Ramos (cell line): ENCODE measurements around the gene TK2.
"Not testable (repeated sequence)": the region's sequence is repeated elsewhere in the genome, so short reads cannot be mapped to it uniquely, and the experiment has no call there.

ENCODE experiments used
- in situ Hi-C: fragments of 300-500 bp; cut with MboI; formaldehyde crosslinking; loops from one replicate; pipeline ENCODE4 v1.14.3; 2022; ENCODE audit warnings: low sequenced_read_pairs; ENCODE audit not compliant: unreplicated experiment

Gene TK2

DNA sequence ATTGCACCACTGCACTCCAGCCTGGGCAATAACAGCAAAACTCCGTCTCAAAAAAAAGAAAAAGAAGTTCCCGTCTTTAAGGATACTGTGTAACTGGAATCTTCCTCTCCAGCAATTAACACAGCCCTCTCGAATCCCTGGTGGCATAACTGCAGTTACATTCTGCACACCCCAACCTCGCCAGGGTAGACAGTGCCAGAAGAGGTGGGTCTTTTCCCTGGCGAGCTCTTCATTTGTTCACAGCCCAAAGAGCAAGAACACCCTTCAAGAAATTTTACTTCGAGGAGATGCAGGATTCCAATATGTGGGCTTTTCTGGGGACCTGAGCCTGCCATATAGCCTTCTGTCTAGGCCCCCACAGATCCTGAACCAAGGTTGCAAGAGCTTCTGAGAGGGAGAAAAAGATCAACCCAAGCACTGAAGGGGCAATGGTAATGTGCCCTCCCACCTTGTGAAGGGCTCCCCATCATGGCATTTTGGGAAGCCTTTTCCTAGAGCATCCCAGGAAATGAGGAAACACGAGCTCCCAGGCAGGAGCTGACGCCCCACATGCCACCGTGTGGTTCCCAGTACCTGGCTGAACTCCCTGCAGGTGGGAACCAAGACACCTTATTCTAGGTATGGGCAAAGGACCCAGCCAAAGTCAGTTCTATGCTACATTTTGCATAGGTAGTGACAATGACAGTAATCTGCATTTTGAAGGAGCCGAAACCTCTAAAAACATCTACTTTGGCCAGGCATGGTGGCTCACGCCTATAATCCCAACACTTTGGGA, 26.9 kb downstream of the TK2 start:
- in situ Hi-C loops, result no loop called here

DNA sequence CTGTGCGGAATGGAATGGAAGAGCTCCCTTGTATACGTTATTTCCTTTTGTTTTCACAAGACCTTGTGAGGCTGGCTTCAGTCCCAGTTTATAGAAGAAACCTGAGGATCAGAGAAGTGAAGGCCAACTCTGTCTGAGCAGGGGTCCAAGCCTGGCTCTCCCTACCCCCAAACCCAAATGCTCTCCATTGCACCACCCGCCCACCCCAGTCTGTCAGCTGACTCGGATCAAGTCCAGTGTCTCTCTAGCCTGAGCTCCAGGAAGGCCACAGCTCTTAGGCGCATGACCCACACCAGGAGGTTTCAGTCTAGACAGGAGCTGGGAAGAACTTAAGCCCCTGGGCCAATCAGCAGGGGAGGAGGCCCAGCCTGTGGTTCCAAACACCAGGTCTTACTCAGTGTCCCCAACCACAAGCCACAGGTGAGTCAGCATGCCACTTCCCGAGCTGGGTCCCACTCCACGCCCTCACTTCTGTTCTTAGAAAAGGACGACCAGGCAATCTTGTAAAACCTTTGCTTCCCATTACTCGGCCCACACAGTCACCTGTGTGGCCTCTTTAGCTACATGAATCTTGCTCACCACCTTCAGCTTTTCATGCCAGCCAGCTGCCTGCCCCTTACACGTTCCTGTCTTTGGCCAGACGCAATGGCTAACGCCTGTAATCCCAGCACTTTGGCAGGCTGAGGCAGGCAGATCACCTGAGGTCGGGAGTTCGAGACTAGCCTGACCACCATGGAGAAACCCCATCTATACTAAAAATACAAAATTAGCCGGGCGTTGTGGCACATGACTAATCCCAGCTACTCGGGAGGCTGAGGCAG, 27.8 kb downstream of the TK2 start:
- in situ Hi-C loops, result no loop called here

DNA sequence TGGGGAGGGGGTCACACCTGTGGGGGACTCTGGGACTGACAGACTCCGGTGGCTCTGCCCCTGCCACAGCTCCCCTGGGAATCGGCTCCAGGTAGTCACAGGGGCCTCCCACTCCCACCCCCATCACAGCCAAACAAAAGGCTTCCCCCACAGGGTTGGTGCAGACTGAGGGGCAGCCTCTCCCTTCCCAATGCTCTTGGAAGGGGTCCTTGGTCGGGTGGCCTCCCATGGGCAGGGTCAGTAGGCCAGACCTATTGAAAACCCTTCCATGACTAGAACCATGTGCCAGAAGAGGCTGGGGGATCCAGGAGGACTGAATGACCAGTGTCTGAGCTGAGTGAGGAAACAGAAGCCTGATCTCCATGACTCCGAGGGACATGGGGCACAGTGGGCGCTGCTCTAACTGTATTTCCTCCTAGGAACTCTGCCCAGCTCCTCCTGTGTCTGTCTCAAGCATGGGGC, 28.6 kb downstream of the TK2 start:
- in situ Hi-C loops, result no loop called here

DNA sequence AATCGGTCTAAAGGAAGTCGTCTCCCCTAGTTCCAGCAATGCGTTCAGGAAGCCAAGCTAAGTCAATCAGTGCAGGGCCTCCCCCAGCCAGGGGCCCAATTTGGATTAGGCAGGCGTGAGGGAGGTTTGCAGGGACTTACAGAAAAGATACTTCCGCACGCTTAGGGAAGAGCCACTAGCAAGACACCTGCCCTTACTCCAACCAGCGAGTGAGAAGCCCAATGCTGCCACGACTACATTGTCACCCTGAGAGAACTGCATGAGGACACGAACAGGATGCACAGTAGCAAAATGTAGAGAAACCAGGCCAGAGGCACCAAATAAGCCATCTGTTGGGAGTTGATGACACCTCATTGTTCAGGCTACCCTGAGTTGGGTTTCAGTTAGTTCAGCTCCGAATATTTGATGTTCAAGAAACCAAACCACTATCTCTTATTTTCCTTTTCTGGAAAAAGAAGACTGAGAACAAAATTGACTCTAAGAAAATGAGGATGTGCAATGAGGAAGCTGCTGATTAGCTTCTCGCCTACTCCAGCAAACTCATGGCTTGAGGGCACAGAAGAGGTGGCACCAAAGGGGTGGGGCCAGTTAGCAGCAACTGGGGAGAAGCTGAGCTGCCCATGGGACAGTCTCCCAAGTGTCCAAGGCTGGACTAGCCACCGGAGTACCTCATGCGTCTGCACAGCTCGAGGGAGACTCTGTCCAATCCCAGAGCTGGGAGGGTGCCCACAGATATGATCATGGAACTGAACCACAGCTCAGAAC, 29.3 kb downstream of the TK2 start:
- in situ Hi-C loops, result no loop called here

DNA sequence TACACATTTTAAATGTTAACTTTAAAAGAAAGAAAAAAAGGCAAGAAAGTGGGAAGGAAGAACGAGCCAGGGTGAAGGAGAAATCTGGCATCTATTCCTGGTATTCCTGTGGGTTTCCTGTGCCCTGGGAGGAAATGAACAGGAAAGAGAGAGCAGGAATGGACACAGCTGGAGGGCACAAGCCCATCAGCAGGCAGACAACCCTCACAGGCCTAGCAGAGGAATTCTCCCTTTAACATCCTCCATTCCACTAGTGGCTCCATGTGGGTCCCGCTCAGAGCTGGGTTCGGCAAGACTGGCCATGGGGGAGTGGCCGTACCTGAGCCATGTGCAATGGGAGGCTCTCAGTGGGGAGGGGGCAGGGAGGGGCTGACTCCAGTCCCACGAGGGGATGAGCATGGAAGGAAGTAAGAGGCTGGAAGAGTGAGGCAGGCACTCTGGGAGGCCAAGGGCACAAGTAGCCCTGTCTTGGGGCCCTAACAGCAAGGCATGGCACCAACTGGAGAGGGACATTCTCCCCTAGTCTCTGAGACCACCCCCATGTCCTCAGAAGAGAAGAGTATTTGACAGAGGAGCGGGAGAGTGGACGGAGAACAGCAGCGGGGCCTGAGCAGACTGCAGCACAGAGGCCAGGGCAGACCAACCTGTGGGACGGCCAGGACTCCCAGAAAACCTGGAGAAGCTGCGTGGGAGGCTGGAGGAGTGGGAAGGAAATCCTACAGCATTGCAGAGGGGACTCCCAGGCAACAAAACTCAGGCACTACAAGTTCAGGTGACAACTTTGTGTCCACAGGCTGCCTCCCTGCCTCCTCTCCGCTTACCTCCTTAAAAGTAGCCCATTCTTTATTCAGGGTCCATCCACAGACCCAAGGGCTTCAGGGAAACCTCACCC, 30.2 kb downstream of the TK2 start:
- in situ Hi-C loops, result no loop called here

DNA sequence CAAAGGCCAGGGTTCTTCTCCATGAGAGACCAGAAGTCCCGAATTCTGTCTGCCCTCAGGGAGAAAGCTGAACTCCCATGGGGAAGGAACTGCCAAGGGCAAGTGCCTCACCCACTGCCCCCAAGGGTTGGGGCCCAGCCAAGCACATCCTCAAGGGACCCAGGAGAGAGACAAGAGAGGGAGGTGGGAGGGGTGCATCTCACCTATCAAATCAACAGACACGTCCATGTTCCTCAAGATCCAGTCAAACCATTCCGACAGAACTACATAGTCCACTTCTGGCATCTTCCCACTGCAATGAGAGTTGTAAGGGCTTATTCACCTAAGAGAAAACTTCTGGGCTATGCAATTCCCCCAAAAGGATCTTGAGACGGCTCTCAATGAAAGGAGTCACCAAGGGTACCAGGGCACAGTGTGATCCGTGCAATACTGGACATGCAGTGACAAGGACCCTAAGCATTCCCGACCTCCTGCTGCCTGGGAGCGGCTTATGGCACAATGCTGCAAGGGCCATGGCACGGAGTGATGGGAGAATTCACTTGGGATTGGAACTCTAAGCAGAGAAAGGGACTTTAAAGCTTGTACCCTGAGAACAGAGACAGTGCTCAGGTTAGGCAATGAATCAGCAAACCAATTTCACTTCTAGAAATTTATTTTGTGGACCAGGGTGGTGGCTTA, 32.2 kb downstream of the TK2 start:
- in situ Hi-C loops, result no loop called here

DNA sequence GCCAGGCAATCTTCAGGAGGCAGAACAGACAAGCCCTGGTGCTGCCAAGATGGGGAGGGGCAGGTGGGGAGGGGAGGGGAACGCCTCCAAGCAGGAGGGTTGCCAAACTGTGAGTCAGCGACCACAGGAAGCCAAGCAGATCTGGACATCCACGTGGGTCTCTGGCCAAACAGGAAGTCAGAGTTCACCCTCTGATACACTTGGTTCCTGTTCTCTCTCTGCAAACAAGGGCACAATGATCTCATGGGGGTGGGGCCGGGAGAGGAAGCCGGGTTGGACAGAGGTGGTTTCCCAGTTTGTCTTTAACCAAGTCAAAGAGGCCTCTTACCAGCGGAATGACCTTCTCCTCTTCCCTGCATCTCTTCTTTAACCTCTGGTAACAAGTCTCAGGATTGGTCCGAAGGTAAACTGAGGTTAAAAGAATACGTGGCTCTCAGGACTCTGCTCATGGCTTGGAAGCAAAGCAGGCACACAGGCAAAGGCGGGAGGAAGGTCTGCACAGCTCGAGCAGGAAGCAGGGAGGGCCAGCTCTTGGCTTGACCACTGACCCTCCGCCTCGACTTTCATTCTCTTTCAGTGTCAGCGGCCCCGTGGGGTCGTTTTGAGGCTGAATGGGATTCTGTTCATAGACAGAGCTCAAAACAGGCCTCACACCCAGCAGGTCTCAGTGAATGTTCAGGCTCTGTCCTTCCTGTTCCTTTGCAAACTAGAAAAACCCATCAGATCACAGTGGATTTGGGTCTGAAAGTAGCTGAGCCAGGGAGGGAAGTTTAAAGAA, 32.9 kb downstream of the TK2 start:
- in situ Hi-C loops, result no loop called here

DNA sequence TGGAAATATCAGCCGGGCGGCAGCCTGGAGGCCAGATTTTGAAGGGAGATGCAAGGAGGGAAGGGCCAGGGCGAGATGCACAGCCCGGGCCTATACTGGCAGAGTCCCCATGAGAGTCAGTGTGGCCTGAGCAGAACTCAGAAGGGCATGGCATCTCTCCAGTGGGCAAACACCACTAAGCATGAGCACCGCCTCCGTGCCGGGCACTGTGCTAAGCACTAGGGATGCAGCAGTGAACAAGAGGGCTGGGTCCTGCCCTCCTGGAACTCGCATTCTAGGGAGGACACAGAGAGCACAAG, 33.5 kb downstream of the TK2 start:
- in situ Hi-C loops, result no loop called here

DNA sequence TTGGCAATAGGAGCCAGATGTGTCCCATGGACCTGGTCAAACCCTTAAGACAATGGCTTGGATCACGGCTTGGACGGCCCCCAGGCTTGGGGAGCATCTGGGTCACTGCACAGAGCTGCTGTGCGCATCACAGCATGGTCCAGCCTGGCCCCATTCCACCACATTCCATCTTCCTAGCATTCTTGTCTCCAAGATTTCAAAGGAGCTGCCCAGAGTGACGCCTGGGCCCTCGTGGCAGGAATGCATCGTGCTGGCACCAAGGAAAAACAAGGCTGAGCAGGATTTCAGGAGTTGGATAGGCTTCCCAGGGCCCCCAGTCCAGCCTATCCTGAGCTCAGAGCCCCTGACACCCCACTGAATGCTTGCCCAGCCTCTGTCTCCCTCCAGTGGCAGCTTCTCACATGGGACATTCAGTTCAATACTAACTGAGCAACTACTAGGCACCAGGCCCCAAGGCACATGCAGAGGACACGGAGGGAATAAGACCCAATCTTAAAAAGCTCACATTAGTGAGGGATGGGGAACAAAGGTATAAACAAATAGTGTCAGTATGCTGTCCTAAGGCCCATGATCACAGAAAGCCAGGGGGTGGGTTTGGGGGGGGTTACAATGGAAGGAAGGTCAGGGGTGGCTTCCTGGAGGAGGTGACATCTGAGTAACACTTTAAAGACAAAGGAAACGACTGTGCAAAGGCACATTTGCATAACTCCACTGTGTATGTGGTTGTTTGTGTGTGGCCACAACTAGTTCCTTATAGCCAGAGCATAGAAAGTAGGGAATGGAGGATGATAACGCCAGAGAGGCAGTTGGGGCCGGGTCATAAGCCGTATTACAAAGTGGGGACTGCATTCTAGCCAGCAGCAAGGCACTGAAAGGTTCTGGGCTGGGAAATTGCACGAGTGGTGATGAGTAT, 34.1 kb downstream of the TK2 start:
- in situ Hi-C loops, result no loop called here

DNA sequence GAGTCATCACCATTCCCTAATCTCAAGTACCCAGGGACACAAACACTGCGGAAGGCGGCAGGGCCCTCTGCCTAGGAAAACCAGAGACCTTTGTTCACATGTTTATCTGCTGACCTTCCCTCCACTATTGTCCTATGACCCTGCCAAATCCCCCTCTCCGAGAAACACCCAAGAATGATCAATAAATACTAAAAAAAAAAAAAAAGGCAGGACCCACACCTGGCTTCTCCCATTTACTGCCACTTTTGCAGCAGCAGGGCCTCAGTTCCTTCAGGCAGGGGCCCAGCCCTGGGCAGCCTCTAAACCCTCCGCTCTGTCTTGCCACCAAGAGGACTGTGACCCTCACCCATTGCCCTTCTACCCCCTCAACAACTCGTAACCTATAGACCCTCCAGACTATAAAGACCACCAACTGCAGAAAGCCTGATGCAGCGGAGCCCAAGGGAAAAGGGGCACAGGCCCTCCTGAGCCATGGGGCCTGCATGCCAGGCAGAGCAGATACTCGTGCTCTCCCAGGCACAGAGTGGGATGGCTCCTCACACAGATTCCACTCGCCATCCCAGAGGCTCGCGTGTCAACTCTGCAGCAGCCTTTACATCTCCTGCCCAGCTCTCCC, 34.8 kb downstream of the TK2 start:
- in situ Hi-C loops, result not testable (repeated sequence)

DNA sequence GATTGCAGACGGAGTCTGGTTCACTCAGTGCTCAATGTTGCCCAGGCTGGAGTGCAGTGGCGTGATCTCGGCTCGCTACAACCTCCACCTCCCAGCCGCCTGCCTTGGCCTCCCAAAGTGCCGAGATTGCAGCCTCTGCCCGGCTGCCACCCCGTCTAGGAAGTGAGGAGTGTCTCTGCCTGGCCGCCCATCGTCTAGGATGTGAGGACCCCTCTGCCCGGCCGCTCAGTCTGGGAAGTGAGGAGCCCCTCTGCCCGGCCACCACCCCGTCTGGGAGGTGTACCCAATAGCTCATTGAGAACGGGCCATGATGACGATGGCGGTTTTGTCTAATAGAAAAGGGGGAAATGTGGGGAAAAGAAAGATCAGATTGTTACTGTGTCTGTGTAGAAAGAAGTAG, 35.5 kb downstream of the TK2 start:
- in situ Hi-C loops, result not testable (repeated sequence)

DNA sequence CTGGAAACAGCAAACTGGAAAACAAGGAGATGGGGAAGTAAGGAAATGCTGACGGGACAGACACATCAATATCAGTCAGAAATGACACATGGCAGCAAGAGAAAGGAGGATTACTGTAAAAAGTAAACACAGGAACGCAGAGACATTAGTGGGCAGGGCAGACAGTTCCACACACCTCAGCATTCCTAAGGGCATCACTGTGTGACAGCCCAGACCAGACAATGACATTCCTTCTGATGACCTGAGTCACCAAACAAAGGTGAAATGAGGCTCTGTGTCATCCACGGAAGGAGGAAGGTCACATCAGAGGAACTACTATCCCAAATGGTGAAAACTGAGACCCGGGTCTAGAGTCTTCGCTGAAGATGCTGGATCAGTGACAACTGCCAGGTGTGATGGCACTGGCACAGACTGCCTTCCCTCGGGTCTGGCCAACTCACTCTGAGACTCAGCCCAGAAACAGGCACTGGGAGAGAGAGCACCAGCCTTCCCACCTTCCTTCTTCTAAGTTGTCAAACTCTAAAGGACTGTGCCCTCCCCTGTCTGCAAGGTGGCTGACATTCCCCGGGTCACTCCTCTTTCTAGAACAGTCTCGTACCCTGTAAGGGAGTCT, 36.7 kb downstream of the TK2 start:
- in situ Hi-C loops, result no loop called here

DNA sequence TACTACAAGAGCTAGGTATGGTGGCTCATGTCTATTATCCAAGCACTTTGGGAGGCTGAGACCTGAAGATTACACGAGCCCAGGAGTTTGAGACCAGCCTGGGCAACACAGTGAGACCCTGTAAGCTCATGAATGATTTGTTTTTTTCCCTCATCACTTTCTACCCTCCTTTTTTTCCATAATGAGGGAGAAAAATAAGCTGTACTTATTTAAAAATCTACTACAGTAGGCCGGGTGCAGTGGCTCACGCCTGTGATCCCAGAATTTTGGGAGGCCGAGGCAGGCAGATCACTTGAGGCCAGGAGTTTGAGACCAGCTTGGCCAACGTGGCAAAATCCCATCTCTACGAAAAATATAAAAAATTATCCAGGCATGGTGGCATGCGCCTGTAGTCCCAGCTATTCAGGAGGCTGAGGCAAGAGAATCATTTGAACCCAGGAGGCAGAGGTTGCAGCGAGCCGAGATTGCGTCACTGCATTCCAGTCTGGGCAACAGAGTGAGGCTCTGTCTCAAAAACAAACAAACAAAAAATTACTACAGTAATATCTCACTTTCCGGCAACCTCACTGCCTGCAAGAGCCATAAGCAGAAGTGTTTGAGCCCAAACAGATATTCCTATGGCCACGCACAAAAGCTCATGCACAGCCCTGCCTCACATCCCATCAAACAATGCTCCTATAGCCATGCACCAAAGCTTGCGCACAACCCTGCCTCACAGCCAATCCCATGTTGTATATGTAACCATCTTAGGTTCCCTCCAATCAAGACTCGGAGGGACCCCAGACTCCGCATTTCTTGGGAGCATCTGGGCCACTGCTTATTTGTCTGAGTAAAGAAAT, 37.4 kb downstream of the TK2 start:
- in situ Hi-C loops, result no loop called here

DNA sequence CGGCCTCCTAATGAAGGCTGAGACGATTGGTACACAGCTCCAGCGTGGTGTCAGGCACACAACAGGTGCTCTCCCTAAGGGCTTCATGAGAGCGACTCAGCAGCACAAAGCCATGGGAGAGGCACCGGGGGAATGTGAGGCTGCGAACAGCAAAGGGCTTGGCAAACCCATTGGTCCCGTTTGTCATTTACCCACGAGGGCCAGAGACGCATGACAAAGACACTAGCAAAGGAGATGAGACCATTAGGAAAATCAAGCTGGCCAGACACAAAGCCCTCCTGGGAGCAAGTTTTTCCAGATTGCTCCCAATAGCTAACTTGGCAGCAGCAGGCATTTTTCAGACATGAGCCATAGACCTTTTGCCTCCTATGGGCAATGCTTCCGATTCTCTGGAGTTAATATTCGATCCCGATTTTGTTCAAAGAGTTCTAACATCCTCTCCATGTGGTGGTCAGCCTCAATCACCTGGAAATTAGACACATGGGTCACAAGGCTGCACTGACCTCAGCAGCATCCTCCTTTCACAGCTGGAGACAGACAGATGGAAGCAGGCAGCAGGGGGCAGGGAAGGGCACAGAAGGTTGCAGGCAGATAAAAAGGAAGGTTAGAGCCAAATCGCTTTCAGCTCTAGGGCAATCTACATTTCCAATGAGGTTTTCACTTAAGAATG, 38.2 kb downstream of the TK2 start:
- in situ Hi-C loops, result no loop called here

DNA sequence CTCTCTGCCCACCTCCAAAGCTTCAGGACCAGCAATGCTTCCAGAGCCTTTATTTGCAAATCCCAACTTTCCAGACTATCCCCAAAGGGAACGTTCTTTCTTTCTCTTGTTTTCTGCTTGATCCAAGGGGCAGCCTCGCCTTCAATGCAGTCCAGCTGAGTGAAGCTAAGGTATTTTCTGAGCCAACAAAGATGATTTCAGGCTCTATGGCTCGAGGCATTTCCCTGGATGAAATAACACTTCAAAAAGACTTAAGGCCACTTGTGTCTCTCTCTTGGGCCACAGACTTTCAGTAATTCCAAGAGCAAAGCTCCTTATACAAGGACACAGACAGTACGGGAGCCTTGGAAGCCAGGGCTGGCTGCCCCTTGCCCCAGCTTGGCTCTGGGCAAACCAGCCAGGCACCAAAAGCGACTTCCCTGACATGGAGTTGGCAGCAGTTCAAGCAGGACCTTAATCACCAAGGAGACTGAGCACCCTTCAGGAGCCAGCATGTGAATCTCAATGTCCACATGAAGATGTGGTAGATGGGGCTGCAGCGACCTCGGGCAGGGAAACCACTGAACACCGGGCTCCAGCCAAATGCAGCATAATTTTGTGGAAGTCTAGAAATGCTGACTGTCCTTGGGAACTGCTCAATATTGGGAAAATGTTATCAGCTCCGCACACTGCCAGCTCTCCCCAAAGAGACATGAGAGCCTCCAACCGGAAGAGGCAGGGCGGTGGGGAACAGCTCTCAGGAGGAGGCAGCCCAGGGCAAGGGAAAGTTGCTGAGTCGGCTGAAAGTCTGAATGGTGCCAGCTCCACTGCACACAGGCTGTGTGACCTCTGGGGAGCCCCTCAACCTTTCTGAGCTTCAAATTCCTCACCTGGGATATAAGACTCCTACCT, 39.0 kb downstream of the TK2 start:
- in situ Hi-C loops, result no loop called here
